SW480 (cell line): ENCODE measurements around the gene VEZF1.

Experiments
- DNase-seq: peaks from one replicate; pipeline ENCODE4 v3.0.0-alpha.2; 2016; ENCODE audit warnings: low spot score

The VEZF1 gene, protein sequence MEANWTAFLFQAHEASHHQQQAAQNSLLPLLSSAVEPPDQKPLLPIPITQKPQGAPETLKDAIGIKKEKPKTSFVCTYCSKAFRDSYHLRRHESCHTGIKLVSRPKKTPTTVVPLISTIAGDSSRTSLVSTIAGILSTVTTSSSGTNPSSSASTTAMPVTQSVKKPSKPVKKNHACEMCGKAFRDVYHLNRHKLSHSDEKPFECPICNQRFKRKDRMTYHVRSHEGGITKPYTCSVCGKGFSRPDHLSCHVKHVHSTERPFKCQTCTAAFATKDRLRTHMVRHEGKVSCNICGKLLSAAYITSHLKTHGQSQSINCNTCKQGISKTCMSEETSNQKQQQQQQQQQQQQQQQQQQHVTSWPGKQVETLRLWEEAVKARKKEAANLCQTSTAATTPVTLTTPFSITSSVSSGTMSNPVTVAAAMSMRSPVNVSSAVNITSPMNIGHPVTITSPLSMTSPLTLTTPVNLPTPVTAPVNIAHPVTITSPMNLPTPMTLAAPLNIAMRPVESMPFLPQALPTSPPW

DNA sequence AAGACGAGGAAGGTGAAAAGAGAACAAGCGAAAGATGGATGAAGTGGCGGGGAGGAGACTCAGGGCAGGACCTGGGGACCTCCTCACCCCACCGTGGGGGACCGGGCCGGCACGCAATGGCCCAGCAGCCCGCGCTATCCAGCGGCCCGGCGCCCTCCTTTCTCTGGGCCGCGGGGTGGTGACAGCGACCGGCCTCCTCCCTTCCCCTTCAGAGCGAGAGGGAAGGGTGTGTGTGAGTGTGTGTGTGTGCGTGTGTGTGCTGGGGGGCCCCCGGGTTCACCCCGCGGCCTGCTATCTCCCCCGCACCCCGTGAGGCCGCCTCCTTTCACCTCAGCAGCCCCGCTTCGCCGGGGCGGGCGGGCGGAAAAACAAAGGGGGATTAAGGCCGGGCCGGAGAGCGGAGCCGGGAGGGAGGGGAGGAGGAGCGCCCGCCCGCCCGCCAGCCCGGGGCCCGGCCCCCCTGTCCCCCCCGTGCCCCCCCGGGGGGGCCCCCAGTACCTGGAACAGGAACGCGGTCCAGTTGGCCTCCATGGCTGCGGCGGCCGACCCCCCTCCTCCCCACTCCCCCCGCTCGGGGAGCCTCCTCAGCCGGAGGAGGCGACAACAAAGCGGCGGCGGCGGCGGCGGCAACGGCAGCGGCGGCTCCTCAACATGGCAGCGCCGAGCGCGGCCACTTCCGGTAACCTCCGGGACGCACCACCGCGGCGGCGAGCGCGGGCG is at the start of gene VEZF1:
Gene VEZF1 (minus strand): TSS at position 674 of the 720 bp plus-strand sequence. CDS start 143 bp downstream, at position 531.
- DNase-seq, result peak; percentile 72

DNA sequence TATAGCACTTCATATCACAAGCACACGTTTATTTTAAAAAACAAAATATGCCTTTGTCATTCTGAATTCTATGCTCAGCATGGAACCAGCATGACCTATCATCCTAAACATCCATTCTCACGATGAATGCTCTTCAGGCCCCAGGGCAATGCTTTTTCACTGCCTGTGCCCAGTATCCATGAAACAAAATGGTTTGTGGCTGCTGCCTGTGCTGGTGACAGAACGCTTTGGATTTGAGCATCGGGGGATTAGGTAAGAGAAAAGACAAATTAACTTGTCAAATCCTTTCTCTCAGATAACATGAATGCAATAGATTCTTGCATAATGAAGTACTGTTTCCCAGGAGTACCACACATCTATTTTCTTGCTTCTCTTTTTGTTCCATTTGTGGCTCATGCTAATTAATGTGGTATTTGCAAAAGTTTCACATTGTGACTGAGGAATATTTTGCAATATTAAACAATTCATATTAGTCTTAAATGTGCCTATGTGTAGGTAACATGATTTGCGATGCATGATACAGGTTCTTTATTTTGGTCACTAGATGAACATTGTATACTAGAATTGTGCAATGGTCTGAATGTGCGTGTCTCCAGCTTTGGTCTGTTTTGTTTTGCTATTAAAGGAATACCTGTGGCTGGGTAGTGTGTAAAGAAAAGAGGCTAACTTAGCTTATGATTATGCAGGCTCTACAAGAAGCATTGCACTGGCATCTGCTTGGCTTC is 44.8 kb upstream of the VEZF1 start:
- no peak for DNase-seq

DNA sequence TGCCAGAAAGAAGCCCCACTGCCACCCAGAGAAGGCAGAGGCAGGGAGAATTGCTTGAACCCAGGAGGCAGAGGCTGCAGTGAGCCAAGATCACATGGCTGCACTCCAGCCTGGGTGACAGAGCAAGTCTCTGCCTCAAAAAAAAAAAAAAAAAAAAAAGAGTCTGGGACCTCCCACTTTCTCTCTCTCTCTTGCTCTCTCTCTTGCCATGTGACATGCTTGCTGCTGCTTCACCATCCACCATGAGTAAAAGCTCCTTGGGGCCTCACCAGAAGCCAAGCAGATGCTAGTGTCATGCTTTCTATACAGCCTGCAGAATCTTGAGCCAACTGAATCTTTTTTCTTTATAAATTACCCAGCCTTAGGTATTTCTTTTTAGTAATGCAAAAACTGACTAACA is 40.5 kb upstream of the VEZF1 start:
- no peak for DNase-seq

DNA sequence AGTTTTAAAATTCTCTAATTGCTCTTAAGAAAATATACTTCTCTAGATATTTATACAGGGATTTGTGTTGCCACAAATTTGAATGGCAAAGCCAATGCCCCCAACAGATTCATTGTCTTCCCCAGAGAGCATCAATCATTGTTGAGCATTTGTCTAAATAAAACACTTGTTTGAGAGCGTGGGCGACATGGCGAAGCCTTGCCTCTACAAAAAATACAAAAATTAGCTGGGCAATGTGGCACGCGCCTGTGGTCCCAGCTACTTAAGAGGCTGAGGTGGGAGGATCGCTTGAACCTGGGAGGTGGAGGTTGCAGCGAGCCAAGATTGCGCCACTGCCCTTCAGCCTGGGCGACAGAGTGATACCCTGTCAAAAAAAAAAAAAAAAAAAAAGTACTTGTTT is 32.3 kb upstream of the VEZF1 start:
- no peak for DNase-seq

DNA sequence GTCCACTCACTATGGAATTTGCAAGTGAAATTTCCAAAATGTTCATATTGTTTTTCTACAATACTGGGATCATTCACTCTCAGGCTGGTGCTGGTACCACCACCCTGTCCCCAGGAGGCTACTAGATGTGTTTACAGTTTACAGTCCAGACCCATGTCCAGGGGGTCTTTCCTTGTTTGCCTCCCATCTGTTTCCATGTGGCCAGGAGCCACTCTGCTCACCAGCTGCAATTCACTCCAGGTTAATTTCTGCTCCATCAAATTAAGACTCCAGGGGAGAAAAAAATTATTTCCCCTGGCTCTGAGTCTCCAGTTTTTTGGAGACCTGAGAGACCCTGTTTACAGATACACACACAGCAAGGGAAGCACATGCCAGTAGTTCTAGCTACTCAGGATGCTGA is 31.5 kb upstream of the VEZF1 start:
- DNase-seq, result no peak

DNA sequence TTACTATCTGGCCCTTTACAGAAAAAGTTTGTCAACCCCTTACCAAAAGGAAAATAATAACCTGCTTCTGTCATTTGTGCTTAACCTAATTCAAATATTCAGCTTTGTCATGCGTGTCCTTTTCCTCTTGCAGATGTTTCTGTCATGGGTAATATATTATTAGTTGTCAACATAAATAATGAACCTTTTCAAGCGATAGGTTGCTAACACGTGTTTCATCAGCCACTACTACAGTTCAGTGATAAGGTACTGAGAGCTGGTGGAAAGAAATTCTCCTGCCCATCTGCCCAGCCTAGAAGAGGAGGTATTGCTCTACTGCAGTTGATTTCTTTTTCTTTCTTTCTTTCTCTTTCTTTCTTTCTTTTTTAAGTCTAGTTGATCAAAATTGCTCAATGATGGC is 31.0 kb upstream of the VEZF1 start:
- DNase-seq, result no peak

DNA sequence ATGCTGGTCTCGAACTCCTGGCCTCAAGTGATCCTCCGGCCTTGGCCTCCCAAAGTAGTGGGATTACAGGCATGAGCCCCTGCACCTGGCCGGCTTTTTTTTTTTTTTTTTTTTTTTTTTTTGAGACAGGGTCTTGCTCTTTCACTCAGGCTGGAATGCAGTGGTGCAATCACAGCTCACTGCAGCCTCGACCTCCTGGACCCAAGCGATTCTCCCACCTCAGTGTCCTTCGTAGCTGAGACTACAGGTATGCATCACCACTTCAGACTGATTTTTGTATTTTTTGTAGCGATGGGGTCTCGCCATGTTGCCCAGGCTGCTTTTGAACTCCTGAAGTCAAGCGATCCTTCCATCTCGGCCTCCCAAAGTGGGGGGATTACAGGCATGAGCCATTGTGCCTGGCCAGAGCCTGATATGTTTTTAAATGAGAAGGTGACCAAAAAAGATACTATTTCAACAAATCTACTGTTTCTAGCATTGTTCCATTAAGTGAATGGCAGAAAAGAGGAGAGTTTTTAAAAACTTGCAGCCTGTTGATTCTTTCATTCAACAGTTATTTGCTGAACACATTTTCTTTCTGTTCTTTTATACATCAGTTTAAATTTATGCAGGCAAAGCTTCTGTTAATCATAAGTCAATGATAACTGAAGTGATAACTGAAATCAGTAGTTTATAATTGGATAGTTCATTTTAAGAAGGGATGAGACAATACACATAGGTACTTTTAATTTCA is 22.2 kb upstream of the VEZF1 start:
- DNase-seq, result no peak

DNA sequence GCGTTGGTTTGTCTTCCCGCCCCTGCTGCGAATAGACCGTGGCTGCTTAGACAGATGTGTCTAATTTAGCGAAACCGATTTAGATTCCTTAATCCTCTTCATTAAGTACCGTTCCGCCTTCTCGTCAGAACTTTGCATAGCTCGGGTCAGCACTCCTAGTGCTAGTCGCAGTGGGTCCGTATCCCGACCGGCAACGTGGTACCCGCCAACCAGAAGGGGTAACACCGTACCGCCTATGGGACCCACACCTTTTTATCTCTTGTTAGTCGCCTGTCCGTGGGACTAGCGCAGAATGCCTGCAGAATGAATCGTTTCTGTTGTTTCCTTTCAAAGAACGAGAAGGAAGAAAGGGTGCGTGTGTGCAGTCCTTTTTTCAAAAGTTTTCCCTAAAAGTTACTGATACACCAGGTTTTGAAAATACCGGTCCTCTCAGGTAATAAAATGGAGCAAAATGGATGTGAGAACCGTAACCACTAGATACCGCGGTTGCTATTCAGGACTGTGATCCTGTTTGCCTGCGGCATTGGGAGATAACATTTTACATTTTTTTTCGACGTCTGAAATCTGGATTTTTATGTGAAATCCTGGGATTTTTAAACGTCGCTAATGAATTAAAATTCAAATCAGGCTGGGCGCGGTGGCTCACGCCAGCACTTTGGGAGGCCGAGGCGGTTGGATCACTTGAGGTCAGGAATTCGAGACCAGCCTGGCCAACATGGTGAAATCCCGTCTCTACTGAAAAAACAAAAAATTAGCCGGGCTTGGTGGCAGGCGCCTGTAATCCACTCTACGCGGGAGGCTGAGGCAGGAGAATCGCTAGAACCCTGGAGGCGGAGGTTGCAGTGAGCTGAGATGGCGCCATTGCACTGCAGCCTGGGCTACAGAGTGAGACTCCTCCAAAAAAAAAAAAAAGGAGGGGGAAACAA is 20.0 kb upstream of the VEZF1 start:
- DNase-seq, result no peak

DNA sequence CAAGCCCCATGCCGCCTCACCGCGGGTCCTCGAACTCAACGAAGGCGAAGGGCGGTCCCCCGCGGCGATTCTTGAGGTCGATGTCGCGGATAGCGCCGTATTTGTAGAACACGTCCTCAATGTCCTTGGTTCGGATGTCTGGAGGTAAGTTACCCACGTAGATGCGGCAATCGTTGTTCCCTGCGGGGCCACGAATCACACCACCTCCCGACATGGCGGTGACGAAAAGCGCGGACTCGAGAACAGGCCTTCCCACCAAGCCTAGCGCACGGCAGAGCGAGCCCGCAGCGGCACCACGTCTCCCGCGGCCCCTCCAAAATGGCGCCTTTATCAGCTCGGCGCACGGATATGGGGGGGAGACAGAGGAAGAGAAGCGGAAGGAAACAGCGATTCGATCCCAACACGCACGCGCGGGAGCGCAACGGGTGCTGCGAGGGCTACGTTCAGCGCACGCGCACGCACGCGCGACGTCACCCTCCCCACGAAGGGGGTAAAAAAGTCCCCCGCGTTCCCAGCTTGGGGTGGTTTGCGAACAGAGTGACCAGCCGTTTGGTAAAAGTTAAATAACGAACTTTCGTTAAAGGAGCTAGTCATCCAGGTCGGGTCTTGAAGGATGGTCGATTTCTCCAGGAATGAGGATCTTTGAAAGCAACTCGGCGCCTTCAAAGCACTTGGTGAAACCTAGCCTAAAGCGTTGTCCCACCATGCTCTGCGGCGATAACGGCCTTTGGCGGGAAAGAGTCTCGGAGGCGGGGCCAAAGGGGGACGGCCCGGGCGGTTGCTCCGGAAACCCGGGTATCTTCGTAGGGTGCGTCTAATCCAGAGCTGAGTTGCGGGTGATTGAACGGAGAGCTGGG is 19.1 kb upstream of the VEZF1 start, which contains the start of gene SRSF1:
Gene SRSF1 (minus strand): TSS at position 323 of the 857 bp plus-strand sequence. CDS start 109 bp downstream, at position 214.
- peak; percentile 97 for DNase-seq

DNA sequence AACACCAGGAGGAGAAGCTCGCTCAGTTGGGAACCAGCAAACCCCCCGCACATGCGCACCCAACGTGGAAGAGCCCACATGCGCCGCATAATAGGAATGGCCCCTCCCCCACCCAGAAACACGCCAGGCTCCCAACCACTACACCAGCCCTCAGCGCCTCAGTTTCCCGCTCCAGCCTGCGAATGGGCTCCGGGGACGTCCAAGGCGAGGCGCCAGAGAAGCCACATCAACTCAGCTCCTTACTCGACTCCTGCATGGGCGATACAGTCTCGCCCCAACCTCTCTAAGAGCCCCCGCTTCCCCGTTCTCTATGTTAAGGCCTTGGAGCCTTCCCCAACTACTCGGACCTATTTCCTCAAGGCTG is 18.5 kb upstream of the VEZF1 start:
- DNase-seq, result peak; percentile 75

DNA sequence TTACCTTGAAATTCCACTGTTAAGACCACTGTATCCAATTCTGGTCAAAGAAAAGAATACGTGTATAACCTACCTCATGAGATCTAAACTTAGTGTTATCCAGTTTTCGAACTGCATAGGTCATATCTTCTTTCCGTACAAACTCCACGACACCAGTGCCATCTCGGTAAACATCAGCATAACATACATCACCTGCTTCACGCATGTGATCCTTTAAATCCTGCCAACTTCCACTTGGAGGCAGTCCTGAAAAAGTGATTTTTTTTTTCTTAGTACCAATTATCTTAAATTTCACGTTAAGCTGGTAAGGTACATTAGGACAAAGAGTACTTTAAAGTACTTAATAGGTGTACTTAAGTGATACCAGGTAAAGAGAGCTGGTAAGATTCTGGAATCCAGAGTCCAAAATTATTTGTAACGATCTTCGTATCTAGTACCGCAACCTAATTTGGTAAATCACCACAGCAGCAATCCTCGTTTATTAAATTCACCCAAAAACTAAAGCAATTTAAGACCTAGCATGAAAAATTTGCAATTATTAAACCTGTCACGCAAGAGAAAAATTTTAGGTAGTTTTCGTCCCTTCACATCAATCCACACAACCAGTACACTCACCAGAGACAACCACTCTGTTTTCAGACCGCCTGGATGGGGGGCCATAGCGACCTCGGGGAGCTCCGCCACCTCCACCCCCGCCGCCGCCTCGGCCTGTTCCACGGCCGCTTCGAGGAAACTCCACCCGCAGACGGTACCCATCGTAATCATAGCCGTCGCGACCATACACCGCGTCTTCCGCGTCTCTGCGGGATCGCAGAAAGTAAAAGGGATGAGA is 17.9 kb upstream of the VEZF1 start:
- no peak for DNase-seq

DNA sequence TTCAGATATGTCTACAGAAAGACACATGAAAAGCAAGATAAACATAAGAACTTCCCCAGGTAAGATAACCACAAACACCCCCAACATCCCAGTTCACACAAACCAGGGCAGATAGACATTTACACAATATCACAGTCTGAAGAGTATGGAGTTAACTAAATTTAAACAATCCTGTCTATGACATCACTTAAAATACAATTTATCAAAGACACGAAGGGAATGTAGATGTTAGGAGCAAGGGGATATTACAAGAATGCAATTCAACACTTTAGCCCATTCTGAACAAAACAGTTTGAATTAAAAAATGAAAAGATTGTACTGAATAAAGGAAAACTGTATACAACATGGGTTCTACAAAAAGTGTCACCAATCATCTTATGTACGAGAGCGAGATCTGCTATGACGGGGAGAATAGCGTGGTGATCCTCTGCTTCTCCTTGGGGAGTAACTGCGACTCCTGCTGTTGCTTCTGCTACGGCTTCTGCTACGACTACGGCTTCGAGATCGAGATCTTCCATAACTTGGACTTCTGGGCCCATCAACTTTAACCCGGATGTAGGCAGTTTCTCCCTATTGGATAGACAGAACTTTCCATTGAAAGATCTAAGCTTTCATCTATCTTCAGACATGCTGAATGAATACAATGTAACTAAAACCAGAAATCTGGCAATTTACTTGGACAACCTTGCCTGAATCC is 17.1 kb upstream of the VEZF1 start:
- DNase-seq, result no peak

DNA sequence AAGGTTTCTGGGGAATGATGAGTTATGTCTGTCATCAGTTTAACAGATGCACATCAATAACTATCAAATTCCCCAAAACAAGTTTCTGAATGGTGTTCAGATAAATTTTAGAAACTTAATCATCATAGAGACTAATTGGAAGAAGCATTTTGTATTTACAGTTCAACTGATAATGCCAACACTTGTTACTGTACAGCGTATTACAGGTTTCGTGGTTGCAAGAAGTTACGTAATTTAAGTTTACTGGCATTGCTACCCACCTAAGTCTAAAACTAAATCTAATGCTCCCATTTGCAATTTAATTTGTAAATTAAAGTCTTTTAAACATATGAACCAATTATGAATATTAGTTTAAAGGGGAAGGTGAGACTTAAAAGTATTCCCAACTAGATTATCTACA is 16.0 kb upstream of the VEZF1 start:
- DNase-seq, result no peak

DNA sequence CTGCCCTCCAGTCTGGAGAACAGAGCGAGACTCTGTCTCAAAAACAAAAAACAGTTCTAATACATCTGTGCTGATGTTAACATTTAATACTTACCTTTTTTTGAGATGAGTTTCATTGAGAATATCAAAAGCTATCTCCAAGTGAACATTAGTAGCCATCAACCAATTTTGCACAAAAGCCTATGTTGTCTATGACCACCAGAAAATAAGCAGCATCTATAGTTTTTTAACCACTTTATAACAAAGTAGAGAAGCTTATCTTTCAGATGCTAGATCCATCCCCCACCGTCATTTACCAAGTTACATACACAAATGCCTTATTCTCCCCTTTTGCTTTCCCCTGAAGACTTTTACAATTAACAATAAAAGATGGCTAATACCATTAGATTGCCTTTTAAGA is 14.9 kb upstream of the VEZF1 start:
- DNase-seq, result no peak

DNA sequence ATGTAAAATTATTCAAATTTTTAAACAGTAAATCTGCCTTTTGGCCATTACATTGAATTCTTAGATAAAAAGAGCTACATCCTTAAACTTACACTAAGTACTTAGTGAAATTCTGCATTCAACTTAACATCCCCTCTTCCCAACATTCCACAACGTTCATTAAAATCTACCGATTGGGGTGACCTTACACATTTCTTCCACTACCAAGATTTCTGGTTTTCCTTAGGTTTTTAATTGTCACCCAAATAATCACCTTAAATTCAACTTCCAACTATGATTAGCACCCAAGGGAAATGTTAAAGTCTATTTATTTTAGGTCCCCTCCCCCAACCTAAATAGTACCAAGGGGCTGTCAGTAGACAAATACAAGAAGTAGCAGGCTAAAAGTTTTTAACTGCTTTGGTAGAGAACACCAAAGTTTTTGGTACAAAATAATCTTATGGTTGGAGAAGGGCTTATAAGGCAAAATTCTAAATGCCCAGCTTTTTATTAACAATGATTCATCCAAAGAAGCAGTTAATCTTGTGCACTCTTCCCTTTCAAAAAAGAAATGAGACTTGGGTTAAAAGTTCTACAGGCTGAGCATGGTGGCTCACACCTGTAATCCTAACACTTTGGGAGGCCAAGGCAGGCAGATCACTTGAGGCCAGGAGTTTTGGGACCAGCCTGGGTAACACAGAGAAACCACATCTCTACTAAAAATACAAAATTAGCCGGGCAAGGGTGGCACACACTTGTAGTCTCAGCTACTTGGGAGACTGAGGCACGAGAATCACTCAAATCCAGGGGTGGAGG is 14.3 kb upstream of the VEZF1 start:
- DNase-seq, result no peak

DNA sequence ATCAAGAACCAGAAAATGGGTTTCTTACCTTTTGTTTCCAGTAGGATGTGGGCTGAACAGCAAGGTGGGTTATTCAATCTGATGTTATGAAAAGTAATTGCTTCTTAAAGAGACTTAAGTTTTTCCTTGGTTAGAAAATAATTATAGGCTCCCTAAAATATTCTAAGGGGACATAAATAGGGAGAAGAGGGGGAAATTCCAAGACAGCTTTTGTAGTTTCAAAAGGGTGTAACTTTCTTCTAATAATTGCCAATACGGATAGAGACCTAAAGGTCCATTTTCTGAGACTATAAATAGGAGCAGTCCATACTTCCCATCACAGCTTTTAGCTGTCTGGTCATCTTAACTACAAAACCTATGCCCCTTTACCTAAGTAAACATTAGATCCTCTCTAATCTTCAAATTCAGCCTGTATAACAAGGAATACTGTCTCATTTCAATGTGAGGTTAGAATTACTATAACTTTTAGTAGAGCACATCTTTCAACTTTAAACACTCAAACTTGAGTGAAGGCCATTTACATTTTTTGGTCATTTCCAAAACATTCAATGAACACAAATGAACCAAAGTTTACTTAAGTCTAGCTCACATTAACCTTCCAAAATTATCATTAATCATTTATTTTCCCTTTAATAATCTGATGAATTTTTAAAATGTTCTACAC is 13.5 kb upstream of the VEZF1 start:
- no peak for DNase-seq

DNA sequence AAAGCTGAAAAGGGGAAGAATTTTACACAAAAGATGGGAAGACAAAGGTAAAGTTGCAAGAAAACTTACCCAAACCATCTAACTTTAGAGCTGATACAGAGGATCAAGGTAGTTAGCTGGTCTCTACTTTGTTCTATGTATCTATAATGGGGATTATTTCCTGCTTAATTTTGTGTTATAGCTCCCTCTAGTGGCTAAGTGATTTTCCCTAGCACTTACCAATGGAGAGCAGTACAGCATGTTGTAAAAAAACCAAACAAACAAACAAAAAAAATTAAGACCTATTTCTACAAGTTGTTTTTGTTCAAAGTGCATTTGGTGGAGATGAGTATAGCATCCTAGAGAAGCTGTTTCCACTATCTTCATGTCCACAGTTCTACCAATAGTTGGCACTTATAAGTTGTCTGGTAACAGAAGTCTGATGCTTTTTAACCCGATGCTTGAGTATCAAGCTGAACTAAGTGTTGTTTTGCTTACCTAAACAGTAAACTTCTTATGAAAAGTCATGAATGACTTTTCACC is 11.5 kb upstream of the VEZF1 start:
- DNase-seq, result peak; percentile 77
